NCI-H1105 (cell line): ENCODE results near the gene PTPRN2.

Source experiments
- DNase-seq: peaks from one replicate; lab custom pipeline; 2025; lab: John Stamatoyannopoulos, UW

The PTPRN2 gene

DNA sequence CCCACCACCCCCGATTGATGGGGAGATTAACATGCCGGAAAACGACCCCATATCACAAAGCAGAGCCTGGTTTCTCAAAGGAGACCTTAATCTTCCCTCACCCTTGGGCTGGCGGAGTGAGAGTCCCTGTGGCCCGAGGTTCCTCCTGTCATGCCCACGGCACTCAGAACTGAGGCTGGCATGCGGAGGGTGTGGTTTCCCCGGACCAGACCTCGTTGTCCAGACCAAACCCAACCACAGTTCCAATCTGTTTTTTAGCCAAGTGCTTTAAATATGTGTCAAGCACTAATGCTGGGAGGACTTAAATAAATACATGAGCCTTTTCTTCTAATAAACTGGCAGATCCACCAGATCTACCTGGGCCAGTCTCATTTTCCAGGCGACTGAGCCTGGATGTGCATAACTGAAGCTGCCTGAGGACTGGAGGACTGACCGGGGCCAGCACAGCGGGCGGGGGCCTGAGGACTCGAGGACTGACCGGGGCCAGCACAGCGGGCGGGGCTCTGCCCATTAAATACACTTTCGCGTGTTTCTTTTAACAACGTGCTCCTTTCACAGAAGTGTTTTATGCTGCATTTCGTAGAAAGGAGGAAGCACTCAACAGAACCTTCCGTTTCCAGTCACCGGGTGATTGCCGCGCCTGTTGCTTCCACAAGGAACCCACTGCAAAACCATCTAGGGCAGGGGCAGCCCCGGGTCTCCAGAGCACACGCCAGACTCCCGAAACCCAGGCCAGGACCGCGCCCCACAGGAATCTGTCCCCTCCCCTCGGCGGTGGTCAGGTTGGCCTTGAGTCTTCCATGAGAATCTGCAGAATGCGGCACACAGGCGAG is 334.6 kb downstream of the PTPRN2 start:
- no peak for DNase-seq

DNA sequence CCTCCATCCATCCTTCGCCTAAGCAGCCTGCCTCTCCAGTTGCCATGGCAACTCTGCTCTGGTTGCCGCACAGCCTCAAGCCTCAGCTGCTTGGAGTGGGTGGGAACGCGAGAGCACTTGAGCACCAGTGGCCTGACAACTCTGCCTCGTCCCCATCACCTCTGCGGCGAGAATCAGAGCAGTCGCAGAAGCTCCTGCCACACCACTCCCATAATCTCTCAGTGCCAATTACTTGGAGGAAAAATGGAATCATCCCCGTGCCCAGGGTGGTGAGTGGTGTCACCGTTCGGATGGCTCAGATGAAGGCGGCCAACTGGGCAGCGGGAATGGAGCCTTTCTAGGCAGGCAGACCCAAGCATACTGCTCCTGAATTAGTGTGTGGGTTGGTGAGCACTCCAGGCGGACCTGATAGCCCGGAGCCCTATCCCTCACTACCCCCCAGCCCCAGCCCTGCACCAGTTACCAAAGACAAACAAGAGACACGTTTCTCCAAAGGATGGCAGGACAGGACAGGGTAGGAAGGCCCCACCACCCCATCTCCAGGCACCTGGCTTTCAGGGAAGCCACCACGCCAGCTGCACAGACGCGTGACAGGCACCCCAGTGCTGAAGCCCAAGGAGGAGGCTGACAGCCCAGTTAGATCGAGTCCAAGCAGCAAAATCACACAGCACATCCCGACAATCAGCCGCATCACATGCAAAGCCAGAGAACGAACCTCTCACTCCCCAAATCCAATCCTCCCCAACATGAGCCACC is 335.4 kb downstream of the PTPRN2 start:
- DNase-seq = no peak

DNA sequence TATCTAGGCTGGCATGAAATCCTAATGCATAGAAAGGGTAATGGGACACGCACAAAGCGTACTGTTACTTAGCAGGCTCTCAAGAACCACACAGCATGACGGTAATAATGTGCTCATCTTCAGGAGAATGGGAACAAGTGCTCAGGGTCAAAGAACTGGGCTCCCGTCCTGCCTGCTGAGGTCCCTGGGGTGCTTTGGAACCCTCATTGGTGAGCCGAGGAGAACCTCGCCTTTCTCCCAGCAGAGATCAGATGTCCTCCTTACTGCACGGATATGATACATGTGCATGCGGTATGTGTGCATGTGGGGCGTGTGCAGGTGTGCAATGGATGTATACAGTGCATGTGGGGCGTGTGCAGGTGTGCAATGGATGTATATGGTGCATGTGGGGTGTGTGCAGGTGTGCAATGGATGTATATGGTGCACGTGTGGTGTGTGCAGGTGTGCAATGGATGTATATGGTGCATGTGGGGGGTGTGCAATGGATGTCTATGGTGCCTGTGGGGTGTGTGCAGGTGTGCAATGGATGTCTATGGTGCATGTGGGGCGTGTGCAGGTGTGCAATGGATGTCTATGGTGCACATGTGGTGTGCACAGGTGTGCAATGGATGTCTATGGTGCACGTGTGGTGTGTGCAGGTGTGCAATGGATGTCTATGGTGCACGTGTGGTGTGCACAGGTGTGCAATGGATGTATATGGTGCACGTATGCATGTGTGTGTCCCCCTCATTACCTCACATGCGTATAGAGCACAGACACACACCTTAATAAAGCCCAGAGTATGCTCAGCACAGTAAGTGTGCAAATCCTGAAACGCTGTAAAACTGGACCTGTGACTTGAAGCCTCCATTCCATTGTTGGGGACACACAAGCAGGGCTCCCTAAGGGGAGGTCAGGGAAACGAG is 336.3 kb downstream of the PTPRN2 start:
- DNase-seq = no peak

DNA sequence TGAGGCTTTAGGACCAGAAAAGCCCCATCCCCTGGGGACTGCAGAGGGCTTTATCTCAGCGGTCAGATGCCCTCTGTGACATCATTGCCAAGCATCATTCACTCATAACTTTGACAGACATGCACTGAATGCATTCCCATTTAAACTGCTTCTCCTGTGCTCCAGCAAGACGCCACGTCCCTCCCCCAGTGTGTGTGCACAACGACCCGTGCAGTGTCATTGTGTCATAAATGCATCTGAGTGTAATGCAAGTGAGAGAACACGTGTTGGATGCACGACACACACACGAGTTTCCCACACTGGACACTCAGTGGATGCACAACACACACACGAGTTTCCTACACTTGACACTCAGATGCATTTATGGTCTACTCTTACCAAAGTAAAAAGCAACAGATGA is 337.9 kb downstream of the PTPRN2 start:
- DNase-seq = no peak

DNA sequence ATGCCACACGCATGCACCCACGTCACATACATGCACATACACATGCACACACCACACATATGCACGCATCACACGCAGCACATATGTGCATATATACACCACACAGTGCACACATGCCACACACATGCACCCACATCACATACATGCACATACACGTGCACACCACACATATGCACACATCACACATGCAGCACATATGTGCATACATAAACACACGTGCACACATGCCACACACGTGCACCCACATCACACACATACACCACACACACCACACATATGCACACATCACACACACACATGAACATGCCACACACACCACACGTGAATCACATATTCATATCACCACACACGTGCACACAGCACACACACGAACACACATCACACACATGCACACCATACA is 338.8 kb downstream of the PTPRN2 start:
- no peak for DNase-seq

DNA sequence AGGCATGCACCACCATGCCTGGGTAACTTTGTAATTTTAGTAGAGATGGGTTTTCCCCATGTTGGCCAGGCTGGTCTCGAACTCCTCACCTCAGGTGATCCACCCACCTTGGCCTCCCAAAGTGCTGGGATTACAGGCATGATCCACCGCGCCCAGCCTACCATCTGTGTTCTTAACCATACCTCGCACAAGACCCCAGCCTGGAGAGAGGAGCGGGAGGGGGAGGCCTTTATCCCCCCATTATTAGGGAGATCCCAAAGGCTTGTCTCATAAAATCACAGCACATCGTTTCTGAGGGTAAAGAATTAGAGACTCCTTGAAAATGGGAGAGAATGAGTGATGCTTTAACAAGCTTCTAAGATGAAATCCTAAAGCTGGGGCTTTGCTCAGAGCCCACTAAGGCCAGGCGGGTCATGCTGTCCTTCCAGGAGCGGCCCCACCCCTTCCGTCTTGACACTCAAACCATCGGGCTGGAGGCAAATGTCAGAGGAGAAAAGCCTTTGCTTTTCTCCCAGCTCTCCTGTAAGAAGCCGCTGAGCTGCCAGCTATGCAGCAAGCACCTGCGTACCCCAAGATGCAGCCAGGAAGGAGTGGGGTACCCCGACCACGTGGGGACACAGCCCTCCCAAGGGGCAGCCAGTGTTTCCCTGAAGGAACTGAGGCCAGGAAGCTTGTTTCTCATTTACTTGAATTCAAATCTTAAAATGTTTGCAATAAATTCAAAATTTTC is 339.7 kb downstream of the PTPRN2 start:
- DNase-seq = no peak

DNA sequence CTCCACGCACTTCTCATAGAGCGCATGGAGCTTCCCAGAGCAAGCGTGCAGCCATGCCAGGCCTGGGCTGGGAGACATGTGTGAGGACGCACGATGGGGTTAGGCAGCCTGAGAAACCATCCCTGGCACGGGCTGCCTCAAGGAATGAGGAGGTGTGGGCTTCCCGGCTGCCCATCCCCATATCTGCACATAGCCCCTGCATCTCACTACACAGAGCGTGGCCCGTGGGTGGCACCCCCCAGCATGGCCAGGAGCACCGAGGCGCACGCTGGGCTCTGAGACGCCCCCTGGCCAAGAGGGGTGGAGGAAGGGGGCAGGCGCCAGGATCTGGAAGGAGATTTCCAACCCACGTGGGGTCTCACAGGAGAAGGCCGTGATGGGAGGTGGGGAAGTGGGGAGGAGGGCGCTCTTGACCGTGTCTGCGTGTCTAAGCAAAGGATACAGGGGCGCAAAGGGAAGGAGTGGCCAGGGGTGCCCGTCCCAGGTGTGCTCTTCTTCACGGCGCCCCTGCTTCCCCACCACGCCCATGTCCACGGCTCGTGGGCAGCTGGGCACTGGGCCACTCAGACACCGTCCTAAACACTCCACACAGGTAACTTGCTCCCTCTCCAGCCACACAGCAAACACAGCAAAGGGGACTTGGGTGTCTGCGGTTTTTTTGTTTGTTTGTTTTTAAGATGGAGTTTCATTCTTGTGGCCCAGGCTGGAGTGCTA is 340.5 kb downstream of the PTPRN2 start:
- DNase-seq = no peak

DNA sequence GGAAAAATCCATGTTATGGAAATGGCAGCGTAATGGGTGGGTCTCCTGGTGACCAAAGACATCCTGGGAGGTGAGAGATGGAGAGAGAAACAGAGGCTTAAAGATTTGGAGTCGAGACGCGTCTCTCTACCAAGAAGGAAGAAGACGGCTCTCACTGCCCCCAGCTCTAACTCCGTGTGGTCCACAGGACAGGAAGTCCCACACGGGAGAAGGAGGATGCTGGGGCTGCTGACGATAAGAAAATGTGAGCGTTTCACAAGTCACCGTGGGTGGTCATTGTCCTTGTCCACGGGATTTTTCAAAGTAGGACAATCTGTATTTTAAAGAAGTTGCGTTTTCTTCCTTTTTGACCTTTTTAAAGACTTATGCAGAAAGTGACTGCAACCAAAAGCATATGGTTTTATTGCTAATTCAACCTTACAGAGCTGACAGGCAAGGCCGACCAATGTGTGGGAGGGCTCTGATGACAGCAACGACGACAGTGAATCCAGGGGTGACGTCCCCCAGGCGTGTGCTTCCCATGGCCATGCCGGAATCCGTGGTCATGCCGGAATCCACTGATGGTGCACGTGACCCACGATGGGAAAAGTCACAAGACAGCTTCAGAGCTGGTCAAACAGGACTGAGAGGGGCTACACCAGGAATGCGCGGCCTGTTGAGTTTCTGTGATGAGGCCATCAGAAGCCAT is 341.2 kb downstream of the PTPRN2 start:
- no peak for DNase-seq

DNA sequence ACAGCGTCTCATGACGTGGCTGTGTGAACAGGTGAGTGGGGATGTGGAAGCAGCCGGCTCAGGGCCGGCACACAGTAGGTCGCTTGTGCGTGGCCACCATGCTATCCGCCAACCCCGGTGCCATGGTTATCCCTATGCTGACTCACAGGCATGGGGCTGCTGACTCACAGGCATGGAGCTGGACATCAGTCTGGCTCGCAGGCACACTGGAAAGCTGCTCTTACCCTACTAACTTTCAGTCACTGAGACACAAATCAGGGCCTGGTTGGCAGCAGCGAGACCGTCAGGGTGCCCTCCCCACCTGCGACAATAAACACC is 341.9 kb downstream of the PTPRN2 start:
- DNase-seq = no peak

DNA sequence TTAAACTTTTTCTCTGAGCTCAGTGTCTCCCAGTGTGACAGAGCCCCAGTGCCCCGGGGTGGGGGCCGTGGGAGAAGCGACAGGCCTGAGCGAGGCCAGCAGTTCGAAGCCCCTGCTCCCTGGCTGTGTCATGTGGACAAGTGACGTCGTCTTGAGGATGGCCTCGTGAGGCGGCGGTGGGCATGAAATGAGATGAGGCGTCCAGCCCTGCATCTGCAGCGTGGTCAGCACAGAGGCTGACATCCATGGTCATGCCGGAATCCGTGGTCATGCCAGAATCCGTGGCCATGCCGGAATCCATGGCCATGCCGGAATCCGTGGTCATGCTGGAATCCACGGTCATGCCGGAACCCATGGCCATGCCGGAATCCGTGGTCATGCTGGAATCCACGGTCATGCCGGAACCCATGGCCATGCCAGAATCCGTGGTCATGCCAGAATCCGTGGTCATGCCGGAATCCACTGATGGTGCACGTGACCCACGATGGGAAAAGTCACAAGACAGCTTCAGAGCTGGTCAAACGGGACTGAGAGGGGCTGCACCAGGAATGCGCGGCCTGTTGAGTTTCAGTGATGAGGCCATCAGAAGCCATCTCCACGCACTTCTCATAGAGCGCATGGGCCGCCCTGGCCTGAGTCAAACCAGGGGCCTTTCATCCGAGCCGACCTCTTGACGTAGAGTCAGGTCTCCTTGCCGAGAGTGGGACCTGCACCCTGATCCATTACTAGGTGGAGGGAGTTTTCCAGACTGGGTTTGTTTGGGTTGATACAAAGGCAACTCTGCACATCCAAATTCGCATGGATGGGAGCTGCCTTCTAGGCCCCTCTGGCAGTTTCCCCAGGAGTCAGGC is 342.5 kb downstream of the PTPRN2 start:
- DNase-seq = no peak

DNA sequence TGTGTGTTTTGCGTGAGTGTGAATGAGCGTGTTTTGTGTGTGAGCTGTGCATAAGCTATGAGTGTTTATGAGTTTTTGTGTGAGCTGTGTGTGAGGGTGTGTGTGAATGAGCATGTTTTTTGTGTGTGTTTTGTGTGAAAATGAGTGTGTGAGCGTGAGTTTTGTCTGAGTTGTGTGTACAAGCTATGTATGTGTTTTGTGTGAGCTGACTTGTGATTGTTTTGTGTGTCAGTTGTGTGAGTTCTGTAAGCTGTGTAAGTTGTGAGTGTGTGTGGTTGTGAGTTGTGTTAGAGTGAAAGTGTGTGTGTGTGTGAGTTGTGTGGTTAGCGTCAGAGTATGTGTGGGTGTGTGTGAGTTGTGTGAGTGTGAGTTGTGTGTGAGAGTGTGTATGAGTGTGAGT is 343.2 kb downstream of the PTPRN2 start:
- no peak for DNase-seq

DNA sequence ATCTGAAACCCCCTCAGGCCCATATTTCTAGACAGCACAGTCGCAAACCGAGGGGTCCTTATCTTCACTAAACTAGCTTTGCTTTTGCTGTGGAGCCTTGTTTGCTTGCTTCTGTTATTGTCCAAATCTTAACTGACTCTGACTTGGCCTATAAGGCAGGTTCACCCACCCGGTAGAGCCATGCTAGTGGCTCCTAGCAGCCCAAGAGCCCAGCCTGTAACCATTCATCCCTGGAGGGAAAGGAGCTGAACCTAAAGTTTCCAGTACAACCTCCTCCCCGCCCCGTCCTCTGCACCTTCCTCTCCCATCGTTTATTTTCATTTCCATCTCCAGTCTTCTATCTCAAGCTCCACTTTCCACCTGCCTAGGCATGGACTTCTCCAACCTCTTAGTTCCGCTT is 345.7 kb downstream of the PTPRN2 start:
- no peak for DNase-seq

DNA sequence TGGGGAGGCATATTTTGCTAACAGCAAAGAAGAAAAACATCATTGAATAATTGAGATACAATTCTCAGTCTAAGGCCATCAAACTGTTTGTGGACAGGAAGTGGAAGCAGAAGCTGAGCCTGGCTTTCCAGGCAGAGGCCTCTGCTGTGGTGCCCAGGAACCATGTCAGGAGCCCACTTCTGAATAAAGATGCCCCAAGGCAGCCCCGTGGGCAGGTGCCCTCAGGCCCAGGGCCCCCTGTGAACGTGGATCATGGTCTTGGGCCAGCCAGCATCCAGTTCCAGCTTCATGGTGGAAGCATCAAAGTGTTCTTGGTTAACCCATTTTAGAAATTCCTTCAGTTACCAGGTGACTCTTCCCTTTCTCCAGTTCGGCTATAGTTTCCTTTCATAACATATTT is 346.8 kb downstream of the PTPRN2 start:
- no peak for DNase-seq

DNA sequence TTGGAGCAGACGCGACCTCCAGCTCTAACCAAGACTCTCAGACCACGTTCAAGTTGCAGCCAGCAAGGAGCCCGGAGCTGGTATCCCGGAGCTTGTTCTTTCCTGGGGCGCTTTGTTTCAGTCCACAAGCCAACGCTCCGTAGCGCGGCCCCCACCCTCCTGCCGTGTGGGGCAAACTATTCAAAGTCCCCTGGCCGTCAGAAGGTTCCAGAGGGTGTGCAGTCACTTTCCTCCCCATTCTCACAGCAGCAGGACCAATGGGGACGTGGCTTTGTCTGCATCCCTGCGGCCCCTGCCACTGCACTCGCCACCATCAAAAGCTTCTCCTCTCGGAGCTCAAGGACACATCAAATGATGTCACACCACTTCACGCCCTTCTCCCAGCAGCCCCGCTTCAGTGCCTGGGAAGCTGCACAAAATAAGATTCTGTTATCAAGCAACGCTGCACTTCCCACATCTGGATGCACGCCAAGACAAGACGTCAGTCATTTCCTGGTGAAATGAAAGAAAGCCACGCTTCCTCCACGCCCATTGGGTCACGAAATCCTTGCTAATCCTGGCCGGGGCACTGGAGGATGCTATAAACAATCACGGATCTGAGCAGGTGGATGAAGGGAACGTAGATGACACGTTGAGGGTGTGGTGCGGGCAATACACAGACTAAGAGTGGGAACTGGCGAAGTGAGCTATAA is 348.2 kb downstream of the PTPRN2 start:
- DNase-seq = peak; percentile 52

DNA sequence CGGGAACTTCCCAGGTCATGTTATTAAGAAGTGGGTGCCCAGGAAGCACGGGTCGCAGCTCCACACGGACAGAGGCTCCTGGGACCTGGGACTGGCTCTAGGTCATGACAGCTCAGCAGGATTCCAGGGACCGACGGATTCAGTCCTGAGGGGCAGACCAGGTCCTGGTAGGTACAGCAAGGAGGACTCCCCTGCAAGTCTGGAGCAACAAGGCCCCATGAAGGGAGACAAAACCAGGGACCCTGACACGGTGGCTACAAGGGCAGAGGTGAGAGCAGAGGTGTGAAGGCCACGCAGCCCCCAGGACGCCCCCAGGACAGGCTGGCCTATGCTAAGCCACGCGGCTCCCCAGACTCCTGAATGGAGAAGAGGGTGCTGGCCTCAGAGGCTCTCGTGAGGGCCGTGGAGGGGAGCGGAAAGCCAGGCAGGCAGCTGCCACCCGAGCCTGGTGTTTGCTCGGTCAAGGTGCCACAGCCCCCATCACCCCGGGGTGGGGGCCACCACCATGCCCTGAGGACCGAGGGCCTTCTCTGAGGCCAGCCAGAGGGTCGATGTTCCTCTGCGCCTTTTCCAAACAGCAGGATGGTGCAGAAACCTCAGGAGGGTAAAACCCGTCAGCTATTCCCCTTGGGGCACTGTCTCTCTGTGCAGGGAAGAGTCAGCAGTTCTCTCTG is 348.9 kb downstream of the PTPRN2 start:
- DNase-seq = no peak

DNA sequence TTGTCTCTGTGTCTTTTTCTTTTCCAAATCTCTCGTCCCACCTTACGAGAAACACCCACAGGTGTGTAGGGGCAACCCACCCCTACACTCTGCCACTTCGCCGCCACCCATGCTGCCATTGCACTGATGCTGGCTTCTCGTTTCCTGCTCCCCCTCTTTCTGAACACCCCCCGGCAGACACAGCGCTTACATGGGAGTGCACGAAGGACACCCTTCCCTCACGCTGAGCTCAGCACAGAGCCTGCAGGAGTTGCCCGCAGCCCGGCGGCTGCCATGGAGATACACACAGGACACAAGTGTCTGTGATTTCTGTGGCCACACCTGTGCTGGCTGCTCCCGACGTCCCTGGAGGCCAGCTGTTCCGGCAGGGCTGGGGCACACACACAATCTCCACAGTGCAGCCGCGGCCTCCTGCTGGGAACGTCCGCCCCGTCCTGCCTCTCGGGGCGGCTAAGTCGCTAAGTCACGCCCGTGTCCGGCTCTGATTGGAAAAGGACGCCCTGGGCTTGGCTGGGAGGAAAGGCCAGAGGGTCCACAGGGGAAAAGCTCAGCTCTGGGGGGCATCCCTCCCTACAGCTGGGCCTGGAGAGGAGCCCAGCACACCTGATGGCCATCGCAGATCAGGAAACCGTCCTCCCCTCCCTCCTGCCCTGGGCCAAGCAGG is 349.8 kb downstream of the PTPRN2 start:
- DNase-seq = no peak

DNA sequence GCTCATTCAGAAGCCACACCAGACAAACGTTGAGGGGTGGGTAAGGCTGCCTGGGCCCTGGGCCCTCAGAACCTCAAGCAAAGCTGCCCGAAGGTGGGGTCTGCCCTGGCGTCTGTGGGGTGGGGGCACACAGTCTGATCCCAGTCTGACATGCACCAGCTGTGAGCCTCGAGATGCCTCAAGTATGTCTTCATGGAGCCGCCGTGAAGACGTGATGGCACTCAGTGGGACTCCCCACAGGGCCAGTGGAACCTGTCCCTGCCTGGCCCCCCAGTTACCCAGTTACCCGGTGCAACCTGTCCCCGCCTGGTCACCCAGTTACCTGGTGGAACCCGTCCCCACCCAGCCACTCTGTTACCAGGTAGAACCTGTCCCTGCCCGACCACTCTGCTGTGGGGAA is 351.2 kb downstream of the PTPRN2 start:
- DNase-seq = no peak

DNA sequence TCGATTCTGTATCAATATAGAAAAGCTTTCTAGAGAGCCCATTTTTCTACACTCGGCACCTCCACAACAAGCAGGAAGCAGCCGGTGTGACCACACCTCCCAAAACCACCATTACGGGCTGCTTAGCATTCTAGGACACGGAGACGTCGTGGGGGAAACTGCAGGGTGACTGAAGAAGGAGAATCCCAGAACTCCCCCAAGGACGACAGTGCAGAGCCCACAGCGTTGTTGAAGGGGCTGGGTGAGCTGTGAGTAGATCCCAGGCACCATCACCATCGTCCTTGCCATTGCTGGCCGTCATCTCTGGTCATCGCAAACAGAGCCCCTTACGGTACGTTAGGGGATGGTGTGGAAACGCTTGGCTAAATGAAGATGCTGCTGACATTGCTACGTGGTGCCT is 351.8 kb downstream of the PTPRN2 start:
- no peak for DNase-seq
